HG02678 (cell line): ENCODE data around the gene TMEM220.

Source experiments
- ATAC-seq: cut with Tn5 transposase; IDR thresholded peaks from one replicate; pipeline ENCODE4 v1.9.1; 2021; ENCODE audit warnings: mild to moderate bottlenecking, moderate library complexity; ENCODE audit not compliant: unreplicated experiment

Gene TMEM220

DNA sequence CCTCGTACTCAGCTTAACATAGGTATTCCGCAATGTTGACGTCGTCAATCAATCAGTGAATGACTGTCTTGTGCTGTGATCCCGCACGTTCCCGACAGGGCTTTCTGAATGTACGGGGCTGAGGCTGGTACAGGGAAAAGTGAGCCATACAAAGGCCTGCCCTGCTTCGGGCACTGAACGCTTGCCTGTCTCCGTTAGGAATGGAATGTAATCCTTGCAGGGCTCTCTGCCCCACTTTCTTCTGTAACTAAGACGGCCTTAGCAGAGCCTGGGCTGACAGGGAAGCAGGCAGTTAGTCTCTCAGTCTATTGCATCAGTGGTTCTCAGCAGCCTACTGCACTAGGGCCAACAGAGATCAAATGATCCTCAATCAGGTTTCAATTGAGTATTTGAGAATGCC lies 56.5 kb downstream of the TMEM220 start:
- no peak for ATAC-seq

DNA sequence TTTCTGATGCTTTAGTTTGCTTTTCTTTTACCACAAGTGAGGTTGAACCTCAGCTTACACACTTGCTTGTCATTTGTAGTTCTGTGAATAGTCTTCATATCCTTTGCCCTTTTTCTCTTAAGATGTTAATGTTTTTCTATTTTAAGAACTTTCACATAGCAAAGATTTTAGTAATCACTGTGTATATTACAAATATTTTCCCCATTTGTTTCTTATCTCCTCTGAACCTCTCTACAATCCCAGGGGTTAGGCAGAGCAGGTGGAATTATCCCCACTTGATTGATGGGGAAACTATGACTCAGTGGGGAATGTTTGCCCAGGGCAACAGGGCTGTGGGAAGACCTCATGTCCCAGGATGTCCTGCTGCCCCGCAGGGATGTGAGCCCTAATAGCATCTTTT lies 61.0 kb downstream of the TMEM220 start:
- no peak for ATAC-seq

DNA sequence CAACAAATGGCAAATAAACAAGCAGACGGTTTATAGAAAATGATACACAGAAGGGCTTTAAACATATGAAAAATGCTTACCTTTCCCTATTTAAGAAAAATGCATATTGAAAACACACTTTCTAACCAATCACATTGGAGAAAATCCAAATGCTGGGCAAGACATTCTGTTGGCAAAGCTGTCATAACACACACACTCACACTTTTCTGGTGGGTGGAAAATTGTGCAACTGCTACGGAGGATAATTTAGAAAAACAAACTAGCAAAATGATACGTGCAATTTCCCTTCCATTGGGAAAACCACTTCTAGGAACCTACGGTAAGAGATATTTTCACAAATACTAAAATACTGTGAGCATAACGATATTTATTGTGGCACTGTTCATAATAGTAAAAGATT lies 62.9 kb downstream of the TMEM220 start:
- no peak for ATAC-seq

DNA sequence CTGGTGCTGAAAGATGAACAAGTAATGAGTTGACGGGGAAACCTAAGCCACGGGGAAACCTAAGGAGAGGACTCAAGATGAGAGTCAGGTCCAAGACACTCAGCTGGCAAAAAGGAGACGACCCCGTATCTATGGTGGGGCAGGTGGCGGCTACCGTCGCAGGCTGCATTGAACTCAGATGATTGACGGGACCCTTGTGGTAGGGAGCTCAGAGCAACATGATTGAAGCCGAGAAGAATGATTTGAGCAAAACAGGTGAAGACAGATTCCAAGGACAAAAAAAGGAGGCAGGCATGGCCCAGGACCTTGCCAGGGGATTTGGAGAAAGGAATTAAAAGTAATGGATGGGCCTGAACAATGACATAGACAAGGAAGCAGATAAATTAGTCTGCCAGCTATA lies 65.3 kb downstream of the TMEM220 start:
- no peak for ATAC-seq
